HCT116 (cell line): ENCODE results near the gene CFAP54. TPM values are rescaled to one million over a fixed set of nuclear protein-coding genes. Genes with fewer than 3 reads are reported as not detected.

Experiments used
- ATAC-seq: fragments of 200-7000 bp; cut with Tn5 transposase; 2 replicates; pipeline ENCODE4 v1.9.1; 2020; ENCODE audit warnings: mild to moderate bottlenecking, moderate library complexity
- BruUV-seq: library from RNA; stranded (reverse); fragments of 400-500 nt; replicated peaks from 2 replicates; lab custom pipeline; 2021; lab: Mats Ljungman, UMichigan
- CTCF ChIA-PET: fragments of 300-600 bp; sonication (Branson Sonifier 250); formaldehyde crosslinking; loops from one replicate; lab custom pipeline; 2021; ENCODE audit warnings: antibody characterized with exemption; lab: Charles Lee
- POLR2A ChIA-PET: fragments of 300-600, 350-600 bp; sonication (Branson Sonifier 250); formaldehyde crosslinking; loops from one replicate; lab custom pipeline; 2021; ENCODE audit warnings: antibody characterized with exemption; lab: Charles Lee
- RAD21 ChIA-PET, 2 experiments: fragments of 300-600 bp; sonication (Branson Sonifier 250); formaldehyde crosslinking; loops; one replicate each; lab custom pipeline; 2023; ENCODE audit warnings: low total read pairs in 2 of 2; ENCODE audit not compliant: uncharacterized antibody in 2 of 2, unreplicated experiment in 2 of 2, low non-redundant PET in 1 of 2; lab: Charles Lee
- DNase-seq: peaks from one replicate; pipeline ENCODE4 v3.0.0-alpha.2; 2010; ENCODE audit warnings: low read depth, low spot score
- H2AFZ ChIP-seq: fragments of 200-600 bp; shearing (Covaris generic), sonication (generic); 2 replicates; pipeline ENCODE4 v1.6.1; 2017; ENCODE audit warnings: low read depth, mixed run types, mixed read lengths, antibody characterized with exemption, low read length; ENCODE audit not compliant: poor library complexity, severe bottlenecking
- H3K27ac ChIP-seq: 2 replicates; pipeline ENCODE4 v1.5.1; 2012; ENCODE audit warnings: low read depth, low read length
- H3K27me3 ChIP-seq: fragments of 200-600 bp; sonication (generic); 2 replicates; pipeline ENCODE4 v1.6.1; 2016; ENCODE audit warnings: mixed run types, low read length, mixed read lengths; ENCODE audit not compliant: insufficient read depth
- H3K36me3 ChIP-seq, 2 experiments: fragments of 200-500 bp in 1 of 2; fragments of 200-600 bp in 1 of 2; sonication (Bioruptor generic) in 1 of 2; sonication (generic) in 1 of 2; 2 replicates each; pipeline versions ENCODE4 v1.5.1 to v1.6.1; 2014 to 2016; ENCODE audit warnings: low read length in 2 of 2, inconsistent platforms in 1 of 2, mixed read lengths in 1 of 2, mixed run types in 1 of 2; ENCODE audit not compliant: insufficient read depth in 2 of 2, control insufficient read depth in 1 of 2
- H3K4me1 ChIP-seq, 2 experiments: fragments of 200-600 bp in 1 of 2; sonication (generic) in 1 of 2; 2 replicates each; pipeline versions ENCODE4 v1.5.1 to v1.6.1; 2012 to 2017; ENCODE audit warnings: low read length in 2 of 2, inconsistent platforms in 1 of 2, mild to moderate bottlenecking in 1 of 2, mixed read lengths in 1 of 2, mixed run types in 1 of 2, moderate library complexity in 1 of 2; ENCODE audit not compliant: insufficient read depth in 2 of 2, control insufficient read depth in 1 of 2
- H3K4me2 ChIP-seq: fragments of 200-600 bp; sonication (generic); 2 replicates; pipeline ENCODE4 v1.6.1; 2017; ENCODE audit warnings: mixed run types, low read length, mixed read lengths
- H3K4me3 ChIP-seq, 2 experiments: fragments of 200-600 bp in 1 of 2; sonication (generic) in 1 of 2; replicated peaks in 1 of 2; 2 replicates each; pipeline ENCODE4 v1.5.1; 2011 to 2016; ENCODE audit warnings: low read length in 2 of 2, control low read depth in 1 of 2, low read depth in 1 of 2, mild to moderate bottlenecking in 1 of 2, mixed read lengths in 1 of 2, mixed run types in 1 of 2
- H3K79me2 ChIP-seq: fragments of 200-600 bp; sonication (generic); 2 replicates; pipeline ENCODE4 v1.6.1; 2017; ENCODE audit warnings: mild to moderate bottlenecking, mixed run types, low read length, moderate library complexity, mixed read lengths; ENCODE audit not compliant: insufficient read depth
- H3K9ac ChIP-seq: fragments of 200-600 bp; sonication (generic); 2 replicates; pipeline ENCODE4 v1.6.1; 2016; ENCODE audit warnings: low read length, mixed read lengths
- H3K9me2 ChIP-seq: fragments of 200-600 bp; sonication (generic), shearing (Covaris generic); 2 replicates; pipeline ENCODE4 v1.6.1; 2017; ENCODE audit warnings: mixed run types, mild to moderate bottlenecking, moderate library complexity; ENCODE audit not compliant: insufficient read depth
- H3K9me3 ChIP-seq, 2 experiments: fragments of 200-500 bp in 1 of 2; fragments of 200-600 bp in 1 of 2; sonication (Bioruptor generic) in 1 of 2; sonication (generic) in 1 of 2; 2 replicates each; pipeline ENCODE4 v1.6.1; 2014 to 2017; ENCODE audit warnings: low read length in 2 of 2, mixed read lengths in 2 of 2, inconsistent platforms in 1 of 2, low read depth in 1 of 2, mild to moderate bottlenecking in 1 of 2, mixed run types in 1 of 2, moderate library complexity in 1 of 2; ENCODE audit not compliant: control insufficient read depth in 1 of 2, insufficient read depth in 1 of 2
- H4K20me1 ChIP-seq: fragments of 200-600 bp; sonication (generic), shearing (Covaris generic); 2 replicates; pipeline ENCODE4 v1.6.1; 2017; ENCODE audit warnings: mixed run types, mild to moderate bottlenecking, moderate library complexity; ENCODE audit not compliant: insufficient read depth
- ATF3 ChIP-seq: IDR thresholded peaks from 2 replicates; pipeline ENCODE4 v1.6.1; 2012
- CBX3 ChIP-seq: IDR thresholded peaks from 2 replicates; pipeline ENCODE4 v1.6.1; 2012; ENCODE audit warnings: low read depth
- CEBPB ChIP-seq: IDR thresholded peaks from 2 replicates; pipeline ENCODE4 v1.6.1; 2012; ENCODE audit warnings: low read depth
- CTCF ChIP-seq, 3 experiments: fragments of 200-600 bp in 1 of 3; sonication (generic) in 1 of 3; IDR thresholded peaks in 2 of 3; conservative IDR thresholded peaks in 1 of 3; 2 replicates each; pipeline ENCODE4 v1.5.1; 2012 to 2017; ENCODE audit warnings: low read depth in 2 of 3, low read length in 2 of 3, antibody characterized with exemption in 1 of 3, borderline replicate concordance in 1 of 3, control low read depth in 1 of 3, mild to moderate bottlenecking in 1 of 3, mixed read lengths in 1 of 3, mixed run types in 1 of 3, moderate library complexity in 1 of 3; ENCODE audit not compliant: insufficient read depth in 1 of 3
- EGR1 ChIP-seq: IDR thresholded peaks from 2 replicates; pipeline ENCODE4 v1.6.1; 2012; ENCODE audit warnings: low read depth
- EZH2phosphoT487 ChIP-seq: fragments of 200-600 bp; IDR thresholded peaks from 2 replicates; pipeline ENCODE4 v1.6.1; 2018; ENCODE audit warnings: antibody characterized with exemption, borderline replicate concordance
- FOSL1 ChIP-seq: IDR thresholded peaks from 2 replicates; pipeline ENCODE4 v1.6.1; 2012; ENCODE audit warnings: low read depth
- JUND ChIP-seq: IDR thresholded peaks from 2 replicates; pipeline ENCODE4 v1.6.1; 2012
- MAX ChIP-seq: IDR thresholded peaks from 2 replicates; pipeline ENCODE4 v1.6.1; 2012
- POLR2A ChIP-seq: IDR thresholded peaks from 2 replicates; pipeline ENCODE4 v1.7.0; 2011; ENCODE audit warnings: borderline replicate concordance; ENCODE audit not compliant: insufficient read depth, insufficient read length; ENCODE audit errors: extremely low read depth
- POLR2AphosphoS5 ChIP-seq: IDR thresholded peaks from 2 replicates; pipeline ENCODE4 v1.6.1; 2011; ENCODE audit warnings: mild to moderate bottlenecking, low read depth, low read length, moderate library complexity
- RAD21 ChIP-seq: IDR thresholded peaks from 2 replicates; pipeline ENCODE4 v1.6.1; 2012; ENCODE audit warnings: low read depth, mild to moderate bottlenecking
- REST ChIP-seq: IDR thresholded peaks from 2 replicates; pipeline ENCODE4 v1.6.1; 2012; ENCODE audit warnings: low read depth
- SRF ChIP-seq: IDR thresholded peaks from 2 replicates; pipeline ENCODE4 v1.6.1; 2012; ENCODE audit warnings: low read depth
- TCF7L2 ChIP-seq: IDR thresholded peaks from 2 replicates; pipeline ENCODE4 v1.7.0; 2011; ENCODE audit warnings: borderline replicate concordance, inconsistent platforms; ENCODE audit not compliant: insufficient read depth, insufficient read length; ENCODE audit errors: extremely low read depth
- YY1 ChIP-seq: IDR thresholded peaks from 2 replicates; pipeline ENCODE4 v1.6.1; 2011; ENCODE audit warnings: low read length, low read depth, moderate library complexity, mild to moderate bottlenecking; ENCODE audit not compliant: insufficient replicate concordance; ENCODE audit errors: extremely low read depth
- ZFX ChIP-seq: fragments of 450-650 bp; IDR thresholded peaks from 2 replicates; pipeline ENCODE4 v1.6.1; 2017
- ZNF274 ChIP-seq: fragments of 200-500 bp; sonication (Bioruptor generic); IDR thresholded peaks from 2 replicates; pipeline ENCODE4 v1.6.1; 2014; ENCODE audit warnings: mild to moderate bottlenecking, low read depth, low read length, inconsistent platforms
- intact Hi-C: fragments of 100-400 bp; cut with micrococcal nuclease; formaldehyde crosslinking; loops from 2 replicates; pipeline ENCODE4 v1.10.0; 2022
- total RNA-seq: library from RNA; stranded (reverse); gene quantifications from one replicate; pipeline ENCODE4 v1.2.1, GENCODE V29; 2021; ENCODE audit not compliant: unreplicated experiment

CFAP54 gene
- total RNA-seq, 1 experiment from 2014 or later = 0.25 TPM

GRCh38 chr12:96522690-96523089 is 33.3 kb downstream of the CFAP54 start (continued):
- TF ChIP-seq EGR1 (no peak), EZH2phosphoT487 (no peak)

GRCh38 chr12:96526110-96526509 is 36.7 kb downstream of the CFAP54 start:
- Histone ChIP-seq H3K9ac (no peak overlapping the region), H3K79me2 (no peaks in the 10 kb centered on the region), H4K20me1 (no peaks in the 10 kb centered on the region), H2AFZ (no peak overlapping the region), H3K9me2 (no peaks in the 10 kb centered on the region), H3K4me1 (no peaks in the 10 kb centered on the region), H3K9me3 (no peaks in the 10 kb centered on the region), H3K27me3 (no peaks in the 10 kb centered on the region), H3K36me3 (no peaks in the 10 kb centered on the region), H3K4me3 (no peak overlapping the region), H3K4me2 (no peak overlapping the region), H3K27ac (no peak overlapping the region)
- ATAC-seq (no peak), DNase-seq (no peak)
- BruUV-seq = no TSS peak
- ChIA-PET POLR2A (no interaction called here), RAD21 (no interaction called here), CTCF (interaction anchor here (1.9 kb wide), 1 partner anchor 10 kb away, joined by 10 read pairs; no protein-coding TSS in a partner anchor)
- intact Hi-C loops = no loop called here
- no peak for TF ChIP-seq CEBPB
- TF ChIP-seq REST = no peak
- TF ChIP-seq EGR1 = no peak
- TF ChIP-seq ATF3 = no peak
- no peak for TF ChIP-seq SRF
- TF ChIP-seq CBX3 = no peak
- no peak for TF ChIP-seq POLR2AphosphoS5
- TF ChIP-seq MAX = no peak
- no peak for TF ChIP-seq POLR2A
- TF ChIP-seq JUND = no peak
- no peak for TF ChIP-seq CTCF (IDR thresholded peaks at IDR 0.05 in 2 of 3, conservative IDR thresholded peaks at IDR 0.05 in 1 of 3; ENCODE audit: borderline replicate concordance in 1 of 3, insufficient read depth in 1 of 3, low read depth in 2 of 3, low read length in 2 of 3)
- no peak for TF ChIP-seq TCF7L2
- TF ChIP-seq ZNF274 = no peak
- no peak for TF ChIP-seq YY1
- TF ChIP-seq EZH2phosphoT487 = no peak
- no peak for TF ChIP-seq RAD21
- no peak for TF ChIP-seq FOSL1
- TF ChIP-seq ZFX = no peak
